Tibial nerve (tissue), 4 donors: ENCODE measurements around the gene REG1A. TPM values are rescaled to one million over a fixed set of nuclear protein-coding genes. Genes with fewer than 3 reads are reported as not detected.

Experiments
- DNase-seq, 2 donors: peaks; one replicate each; pipeline ENCODE4 v3.0.0-alpha.2; 2019; ENCODE audit warnings: low spot score in 2 of 2
- H3K27ac ChIP-seq, 4 donors: fragments of 200-600 bp; sonication (generic) in 3 of 4; one replicate each; pipeline ENCODE4 v1.5.1; 2017 to 2019; ENCODE audit warnings: mild to moderate bottlenecking in 1 of 4
- H3K27me3 ChIP-seq, 2 donors: fragments of 200-600 bp; sonication (generic) in 1 of 2; one replicate each; pipeline versions ENCODE4 v1.5.1 to v1.6.0; 2017 to 2019
- H3K36me3 ChIP-seq, 3 donors: fragments of 200-600 bp; sonication (generic); one replicate each; pipeline ENCODE4 v1.5.1; 2018 to 2019
- H3K4me1 ChIP-seq, 4 donors: fragments of 200-600 bp; sonication (generic) in 3 of 4; one replicate each; pipeline ENCODE4 v1.5.1; 2017 to 2019
- H3K4me3 ChIP-seq, 4 donors: fragments of 200-600 bp; sonication (generic) in 3 of 4; one replicate each; pipeline ENCODE4 v1.5.1; 2017 to 2019; ENCODE audit warnings: mild to moderate bottlenecking in 1 of 4, moderate library complexity in 1 of 4
- H3K9me3 ChIP-seq, 4 donors: fragments of 200-600 bp; sonication (generic) in 3 of 4; one replicate each; pipeline ENCODE4 v1.5.1; 2017 to 2019
- EP300 ChIP-seq, 2 donors: sonication (generic); formaldehyde crosslinking; IDR thresholded peaks; one replicate each; pipeline ENCODE4 v1.6.1; 2017; ENCODE audit warnings: antibody characterized with exemption in 2 of 2, mild to moderate bottlenecking in 1 of 2
- POLR2A ChIP-seq, 2 donors: fragments of 450-650 bp; IDR thresholded peaks; one replicate each; pipeline ENCODE4 v1.6.1; 2017; ENCODE audit warnings: antibody characterized with exemption in 2 of 2, mild to moderate bottlenecking in 2 of 2, moderate library complexity in 2 of 2
- WGBS, 2 donors: methylation state at CpG; one replicate each; pipeline ENCODE4 v1.1.5; 2018; 5-methylcytosine and 5-hydroxymethylcytosine counted together
- total RNA-seq, 4 donors: library from RNA; depleted of rRNA; stranded (reverse); fragments of >200 nt; gene quantifications; one replicate each; pipeline ENCODE4 v1.1.0, GENCODE V29; 2016
- TF ChIP-seq, protein P1 (sequence below), 5 experiments: fragments of 200-600 bp in 3 of 5; fragments of 450-650 bp in 2 of 5; sonication (generic) in 3 of 5; IDR thresholded peaks; one replicate each; pipeline ENCODE4 v1.5.1; 2016 to 2019; ENCODE audit warnings: antibody characterized with exemption in 5 of 5, mild to moderate bottlenecking in 3 of 5, moderate library complexity in 2 of 5

The REG1A gene
- total RNA-seq, 4 donors from 2014 or later: 3.8 to 30.9 (median 9.2) TPM

GRCh38 chr2:79131687-79132086 is 11.4 kb downstream of the REG1A start:
- DNase-seq: no peak
- no peak overlapping the region for H3K27ac ChIP-seq
- WGBS, 2 donors: 77 to 88% methylated on average over 4 of the region's 4 CpGs
- peaks cover 0 to 6% (median 0%) of the 10 kb centered on the region in 4 donors for H3K4me1 ChIP-seq
- no peaks in the 10 kb centered on the region for H3K9me3 ChIP-seq
- H3K36me3 ChIP-seq: no peaks in the 10 kb centered on the region
- H3K4me3 ChIP-seq: no peak overlapping the region
- no peaks in the 10 kb centered on the region for H3K27me3 ChIP-seq
- TF ChIP-seq, protein P1, sequence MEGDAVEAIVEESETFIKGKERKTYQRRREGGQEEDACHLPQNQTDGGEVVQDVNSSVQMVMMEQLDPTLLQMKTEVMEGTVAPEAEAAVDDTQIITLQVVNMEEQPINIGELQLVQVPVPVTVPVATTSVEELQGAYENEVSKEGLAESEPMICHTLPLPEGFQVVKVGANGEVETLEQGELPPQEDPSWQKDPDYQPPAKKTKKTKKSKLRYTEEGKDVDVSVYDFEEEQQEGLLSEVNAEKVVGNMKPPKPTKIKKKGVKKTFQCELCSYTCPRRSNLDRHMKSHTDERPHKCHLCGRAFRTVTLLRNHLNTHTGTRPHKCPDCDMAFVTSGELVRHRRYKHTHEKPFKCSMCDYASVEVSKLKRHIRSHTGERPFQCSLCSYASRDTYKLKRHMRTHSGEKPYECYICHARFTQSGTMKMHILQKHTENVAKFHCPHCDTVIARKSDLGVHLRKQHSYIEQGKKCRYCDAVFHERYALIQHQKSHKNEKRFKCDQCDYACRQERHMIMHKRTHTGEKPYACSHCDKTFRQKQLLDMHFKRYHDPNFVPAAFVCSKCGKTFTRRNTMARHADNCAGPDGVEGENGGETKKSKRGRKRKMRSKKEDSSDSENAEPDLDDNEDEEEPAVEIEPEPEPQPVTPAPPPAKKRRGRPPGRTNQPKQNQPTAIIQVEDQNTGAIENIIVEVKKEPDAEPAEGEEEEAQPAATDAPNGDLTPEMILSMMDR (IDR thresholded peaks at IDR 0.05): no peak
- no peak for TF ChIP-seq POLR2A (IDR thresholded peaks at IDR 0.05)
- TF ChIP-seq EP300 (IDR thresholded peaks at IDR 0.05): no peak

DNA sequence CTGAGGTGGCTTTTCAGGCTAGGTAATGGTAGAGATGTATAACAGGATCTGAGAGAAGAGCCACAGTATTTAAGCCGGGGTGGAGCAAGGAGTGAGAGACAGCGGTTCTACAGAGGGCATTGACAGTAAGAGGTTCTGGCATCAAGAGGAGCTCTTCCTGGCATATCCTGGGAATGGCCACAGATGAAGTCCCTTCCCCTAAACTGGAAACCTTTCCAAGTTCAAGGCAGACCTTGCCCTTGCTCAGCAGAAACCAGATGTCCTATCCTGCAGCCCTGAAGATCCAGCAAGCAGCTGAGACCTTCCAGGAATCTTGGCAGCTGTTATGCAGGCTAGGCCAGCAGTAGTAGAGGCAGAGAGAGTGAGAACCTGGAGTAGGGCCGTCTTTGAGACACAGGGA is 18.1 kb downstream of the REG1A start:
- H3K36me3 ChIP-seq: no peaks in the 10 kb centered on the region
- H3K27me3 ChIP-seq: no peaks in the 10 kb centered on the region
- H3K9me3 ChIP-seq: no peaks in the 10 kb centered on the region
- no peak overlapping the region for H3K27ac ChIP-seq
- no peak for DNase-seq
- WGBS, 2 donors: 81 to 82% methylated on average over 3 of the region's 3 CpGs
- no peak overlapping the region for H3K4me3 ChIP-seq
- no peaks in the 10 kb centered on the region for H3K4me1 ChIP-seq
- TF ChIP-seq, protein P1 (IDR thresholded peaks at IDR 0.05): no peak
- no peak for TF ChIP-seq EP300 (IDR thresholded peaks at IDR 0.05)
- TF ChIP-seq POLR2A (IDR thresholded peaks at IDR 0.05): no peak

GRCh38 chr2:79139423-79139822 is 19.1 kb downstream of the REG1A start:
- no peaks in the 10 kb centered on the region for H3K9me3 ChIP-seq
- TF ChIP-seq EP300 (IDR thresholded peaks at IDR 0.05) (no peak), POLR2A (IDR thresholded peaks at IDR 0.05) (no peak)
- TF ChIP-seq, protein P1 (IDR thresholded peaks at IDR 0.05): no peak

DNA sequence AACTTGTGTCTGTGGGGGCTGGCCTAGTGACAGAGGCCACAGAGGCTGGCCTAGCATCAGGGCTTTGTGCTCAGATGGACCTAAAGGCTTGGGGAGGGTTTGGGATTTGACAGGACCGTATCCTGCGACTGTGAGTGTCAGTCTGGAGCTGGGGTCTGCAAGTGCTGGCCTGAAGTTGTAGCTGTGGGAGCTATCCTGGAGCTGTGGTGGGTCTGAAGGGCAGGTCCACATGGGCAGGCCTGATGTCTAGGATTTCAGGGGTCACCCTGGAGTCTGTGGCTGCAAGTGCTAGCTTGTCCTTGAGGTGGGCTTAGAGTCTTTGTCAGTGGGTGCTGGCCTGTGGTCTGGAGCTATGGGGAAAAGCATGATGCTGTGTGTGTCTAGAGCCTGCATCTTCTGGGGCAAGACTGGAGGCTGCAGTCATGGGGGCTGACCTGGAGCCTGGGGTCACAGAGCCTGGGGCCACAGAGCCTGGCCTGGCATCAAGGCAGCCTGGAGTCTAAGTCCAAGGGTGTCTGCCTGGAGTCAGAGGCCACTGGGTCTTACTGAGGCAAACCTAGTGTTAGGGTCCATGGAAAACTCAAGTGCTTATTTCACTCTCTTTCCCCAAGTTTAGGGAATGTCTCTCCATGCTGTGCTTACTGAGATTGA is 35.7 kb downstream of the REG1A start:
- Histone ChIP-seq H3K4me1 (no peaks in the 10 kb centered on the region), H3K27me3 (no peaks in the 10 kb centered on the region), H3K4me3 (no peak overlapping the region), H3K9me3 (no peaks in the 10 kb centered on the region), H3K27ac (no peak overlapping the region), H3K36me3 (no peaks in the 10 kb centered on the region)
- TF ChIP-seq POLR2A (IDR thresholded peaks at IDR 0.05): no peak
- no peak for TF ChIP-seq EP300 (IDR thresholded peaks at IDR 0.05)
- TF ChIP-seq, protein P1 (IDR thresholded peaks at IDR 0.05): no peak
- 85% methylated on average over 2 of the region's 2 CpGs; no CpG with 5 or more reads in 1 of the 2 donors for WGBS, 2 donors
- DNase-seq: no peak

More at GRCh38 chr2:79139423-79139822, 19.1 kb downstream of the REG1A start:
- Histone ChIP-seq H3K4me3 (no peak overlapping the region), H3K27ac (no peak overlapping the region), H3K36me3 (no peaks in the 10 kb centered on the region), H3K27me3 (no peaks in the 10 kb centered on the region), H3K4me1 (no peaks in the 10 kb centered on the region)
- no peak for DNase-seq

GRCh38 chr2:79159030-79159429 is 38.7 kb downstream of the REG1A start:
- no peak for TF ChIP-seq EP300 (IDR thresholded peaks at IDR 0.05)
- no peak for TF ChIP-seq POLR2A (IDR thresholded peaks at IDR 0.05)
- Histone ChIP-seq H3K27me3 (no peaks in the 10 kb centered on the region), H3K4me3 (no peak overlapping the region), H3K9me3 (no peaks in the 10 kb centered on the region), H3K27ac (no peak overlapping the region), H3K36me3 (no peaks in the 10 kb centered on the region), H3K4me1 (no peaks in the 10 kb centered on the region)
- DNase-seq: no peak
- WGBS, 2 donors: 60 to 88% methylated on average over 2 of the region's 2 CpGs
